ENCODE results near the gene TSPAN33.

Gene TSPAN33

DNA sequence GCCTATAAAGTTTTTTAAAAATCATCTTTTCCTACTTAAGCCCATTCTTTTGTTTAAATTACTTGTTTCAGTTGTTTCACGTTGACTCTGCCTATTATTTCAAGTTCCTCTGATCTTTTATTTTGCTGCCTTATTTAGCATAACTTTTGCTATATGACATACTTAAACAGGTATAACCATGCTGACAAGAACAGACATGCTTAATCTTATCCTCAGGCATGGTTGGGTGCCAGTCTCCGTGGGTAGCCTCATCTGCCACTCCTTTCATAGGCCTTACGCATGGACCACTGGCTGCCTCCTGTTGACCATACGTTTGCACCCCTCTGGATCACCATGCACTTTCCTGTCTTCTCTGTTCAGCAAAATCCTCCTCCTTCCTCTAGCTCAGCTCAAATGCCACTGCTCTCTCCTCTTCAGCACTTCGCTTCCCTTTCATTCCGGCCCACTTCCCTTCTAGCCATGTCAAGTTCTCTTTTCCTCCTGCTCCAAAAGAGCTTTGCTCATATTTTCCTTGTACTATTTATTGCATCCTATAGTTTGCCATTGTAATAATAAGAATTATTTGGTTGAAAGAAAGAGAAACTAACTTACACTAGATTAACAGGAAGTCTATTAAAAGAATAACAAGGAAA lies 10.0 kb upstream of the TSPAN33 start:
- no peak for DNase-seq (ENCODE audit: low spot score)
- ChIA-PET CTCF (no interaction called here), POLR2A (ENCODE audit: low non-redundant PET) (no interaction called here)
- H3K27ac ChIP-seq = no peak overlapping the region
- TF ChIP-seq, protein P1, sequence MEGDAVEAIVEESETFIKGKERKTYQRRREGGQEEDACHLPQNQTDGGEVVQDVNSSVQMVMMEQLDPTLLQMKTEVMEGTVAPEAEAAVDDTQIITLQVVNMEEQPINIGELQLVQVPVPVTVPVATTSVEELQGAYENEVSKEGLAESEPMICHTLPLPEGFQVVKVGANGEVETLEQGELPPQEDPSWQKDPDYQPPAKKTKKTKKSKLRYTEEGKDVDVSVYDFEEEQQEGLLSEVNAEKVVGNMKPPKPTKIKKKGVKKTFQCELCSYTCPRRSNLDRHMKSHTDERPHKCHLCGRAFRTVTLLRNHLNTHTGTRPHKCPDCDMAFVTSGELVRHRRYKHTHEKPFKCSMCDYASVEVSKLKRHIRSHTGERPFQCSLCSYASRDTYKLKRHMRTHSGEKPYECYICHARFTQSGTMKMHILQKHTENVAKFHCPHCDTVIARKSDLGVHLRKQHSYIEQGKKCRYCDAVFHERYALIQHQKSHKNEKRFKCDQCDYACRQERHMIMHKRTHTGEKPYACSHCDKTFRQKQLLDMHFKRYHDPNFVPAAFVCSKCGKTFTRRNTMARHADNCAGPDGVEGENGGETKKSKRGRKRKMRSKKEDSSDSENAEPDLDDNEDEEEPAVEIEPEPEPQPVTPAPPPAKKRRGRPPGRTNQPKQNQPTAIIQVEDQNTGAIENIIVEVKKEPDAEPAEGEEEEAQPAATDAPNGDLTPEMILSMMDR (conservative IDR thresholded peaks at IDR 0.05; ENCODE audit: low read depth) = no peak

DNA sequence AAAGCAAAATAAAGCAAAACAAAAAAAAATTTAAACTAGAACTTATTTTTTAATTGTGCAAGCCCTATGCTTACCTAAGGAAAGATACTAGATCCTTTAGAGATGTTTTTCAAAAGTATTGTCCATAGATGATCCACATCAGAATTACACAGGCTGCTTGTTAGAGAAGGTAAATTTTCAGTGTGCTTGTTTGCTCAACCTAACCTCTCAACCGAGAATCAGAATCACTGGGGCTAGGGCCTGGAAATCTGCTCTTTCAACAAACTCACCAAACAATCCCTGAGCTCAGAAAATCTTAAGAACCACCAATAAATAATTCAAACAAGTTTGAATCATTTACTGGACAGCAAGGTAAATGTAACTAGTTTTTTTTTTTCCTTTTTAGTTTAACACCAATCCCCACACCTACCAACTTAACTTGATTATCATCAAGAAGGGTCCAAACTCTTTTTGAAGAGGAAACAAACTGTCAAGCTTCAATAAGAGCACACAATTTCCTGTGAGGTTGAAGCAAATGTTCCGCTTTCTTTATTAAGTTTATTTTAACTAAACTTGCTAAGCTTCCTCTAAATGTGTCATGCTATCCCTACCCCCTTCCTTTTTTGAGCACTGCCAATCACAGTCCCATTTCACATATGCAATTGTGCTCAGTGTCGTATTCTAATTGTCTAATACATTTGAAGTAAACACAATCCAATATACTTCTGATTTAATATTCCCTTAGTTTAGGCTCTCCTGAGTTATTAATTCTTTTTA lies 7.4 kb upstream of the TSPAN33 start:
- ChIA-PET POLR2A (ENCODE audit: low non-redundant PET) (no interaction called here), CTCF (no interaction called here)
- no peak for DNase-seq (ENCODE audit: low spot score)
- H3K27ac ChIP-seq = no peak overlapping the region
- TF ChIP-seq, protein P1 (conservative IDR thresholded peaks at IDR 0.05; ENCODE audit: low read depth) = no peak

DNA sequence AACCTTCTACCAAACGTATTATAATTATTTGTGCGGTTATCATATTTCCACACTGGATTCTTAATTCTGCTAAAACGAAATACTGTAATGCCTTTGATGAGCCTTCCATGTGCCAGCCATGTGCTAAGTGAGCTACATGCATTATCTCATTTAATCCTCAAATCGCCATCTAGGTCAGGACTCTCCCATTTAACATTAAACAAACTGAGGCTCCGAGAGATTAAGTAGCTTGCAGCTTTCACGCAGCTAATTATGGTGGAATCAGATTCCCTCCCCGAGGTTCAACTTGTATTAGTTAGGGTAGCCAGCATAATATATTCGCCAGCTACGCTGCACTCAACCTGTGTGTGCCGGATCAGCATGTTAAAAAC lies 798 bp upstream of the TSPAN33 start:
- CTCF ChIA-PET = no interaction called here
- TF ChIP-seq, protein P1 (conservative IDR thresholded peaks at IDR 0.05; ENCODE audit: low read depth) = no peak
- DNase-seq (ENCODE audit: low spot score) = no peak
- no peak overlapping the region for H3K27ac ChIP-seq
- POLR2A ChIA-PET (ENCODE audit: low non-redundant PET) = no interaction called here

DNA sequence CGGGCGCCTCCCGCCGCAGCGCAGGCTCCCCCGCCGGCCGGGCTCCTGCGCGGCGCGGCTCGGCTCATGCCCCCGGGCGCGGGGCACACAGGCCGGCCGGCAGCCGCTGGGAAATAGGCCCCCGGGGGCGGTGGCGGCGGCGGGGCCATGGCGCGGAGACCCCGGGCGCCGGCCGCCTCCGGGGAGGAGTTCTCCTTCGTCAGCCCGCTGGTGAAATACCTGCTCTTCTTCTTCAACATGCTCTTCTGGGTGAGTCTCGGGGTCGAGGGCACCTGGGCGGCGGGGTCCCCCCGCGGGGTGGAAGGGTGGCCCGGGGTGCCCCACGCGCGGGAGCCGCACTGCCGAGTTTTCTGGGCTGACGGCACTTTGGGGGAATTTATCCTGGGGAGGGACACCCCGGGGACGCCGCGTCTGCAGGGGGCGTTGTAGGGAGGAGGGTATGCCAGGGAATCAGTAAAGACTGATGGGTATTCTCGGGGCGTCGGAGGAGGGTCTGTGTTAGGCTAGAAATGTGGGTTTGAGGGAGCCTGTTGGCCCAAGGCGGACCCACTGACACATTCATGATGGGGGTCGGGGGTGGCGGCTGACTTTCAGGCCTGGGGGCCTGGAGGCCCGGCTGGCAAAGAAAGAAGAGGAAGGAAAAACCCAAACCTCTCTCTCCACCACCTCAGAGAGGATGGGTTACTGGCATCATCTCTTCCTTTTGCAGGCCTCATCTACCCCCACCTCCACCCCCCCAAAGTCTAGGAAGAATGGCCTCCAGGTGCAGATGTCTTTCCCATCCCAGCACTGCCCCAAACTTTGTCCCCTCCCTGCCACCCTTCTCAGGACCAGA lies 544 bp downstream of the TSPAN33 start:
- DNase-seq (ENCODE audit: low spot score) = no peak
- H3K27ac ChIP-seq = no peak overlapping the region
- CTCF ChIA-PET = no interaction called here
- TF ChIP-seq, protein P1 (conservative IDR thresholded peaks at IDR 0.05; ENCODE audit: low read depth) = 0 out of 2 replicates have a peak, but pooled peaks have one; percentile 9
- POLR2A ChIA-PET (ENCODE audit: low non-redundant PET) = no interaction called here

DNA sequence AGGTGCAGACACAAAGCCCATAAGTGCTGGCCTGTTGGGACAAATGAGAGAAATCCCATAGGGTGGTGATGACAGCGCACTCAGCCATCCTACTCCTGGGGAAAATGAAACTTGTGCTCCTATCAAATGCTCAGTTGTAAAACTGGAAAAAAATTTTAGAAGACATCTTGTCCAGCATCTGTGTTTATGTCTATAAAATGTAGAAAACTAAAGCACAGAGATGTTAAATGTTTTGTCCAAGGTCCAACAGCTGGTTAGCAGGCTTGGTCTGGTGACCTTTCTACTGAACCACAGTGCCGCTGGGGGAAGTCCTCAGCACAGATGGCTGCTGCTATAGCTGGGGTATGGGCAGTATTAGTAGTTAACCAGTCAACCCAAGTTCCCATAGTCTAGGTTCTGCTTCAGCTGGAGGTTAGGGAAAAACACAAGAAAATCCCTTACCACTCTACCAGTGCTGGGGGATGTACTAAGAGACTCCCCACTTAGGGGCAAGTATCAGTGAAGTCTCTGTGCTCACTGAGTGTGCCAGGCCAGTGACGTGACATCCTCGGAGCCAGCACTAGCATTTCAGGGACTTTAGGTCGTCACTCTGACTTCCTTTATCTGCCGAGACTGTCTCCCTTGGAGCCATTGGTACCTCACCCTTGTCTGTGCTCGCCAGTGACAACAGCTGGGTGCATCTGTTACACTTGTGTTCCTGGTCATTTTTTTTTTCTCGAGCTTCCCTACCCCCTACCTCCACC lies 1.9 kb downstream of the TSPAN33 start:
- TF ChIP-seq, protein P1 (conservative IDR thresholded peaks at IDR 0.05; ENCODE audit: low read depth) = no peak
- ChIA-PET CTCF (interaction anchor here (0.6 kb wide), 1 partner anchor 8 kb away, joined by 3 read pairs; no protein-coding TSS in a partner anchor), POLR2A (ENCODE audit: low non-redundant PET) (no interaction called here)
- no peak overlapping the region for H3K27ac ChIP-seq
- DNase-seq (ENCODE audit: low spot score) = no peak

DNA sequence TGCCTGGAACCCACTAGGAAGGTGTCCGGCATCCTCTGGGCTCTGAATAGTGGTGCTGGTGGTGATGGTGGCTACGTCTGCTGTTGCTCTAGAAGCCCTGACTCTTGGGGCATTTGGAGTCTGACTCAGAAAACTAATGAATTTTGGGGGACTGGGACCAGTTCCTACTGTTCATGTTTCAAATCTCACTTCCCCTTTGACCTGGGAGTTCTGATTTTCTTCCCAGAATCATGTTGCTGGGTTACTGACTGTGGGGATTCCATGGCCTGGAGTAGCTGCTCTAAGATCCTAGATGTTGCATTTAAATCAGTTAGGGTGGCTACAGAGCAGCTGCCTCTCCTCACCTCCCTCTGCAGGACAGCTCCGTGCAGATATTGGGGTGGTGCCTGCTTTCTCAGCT lies 3.2 kb downstream of the TSPAN33 start:
- POLR2A ChIA-PET (ENCODE audit: low non-redundant PET) = no interaction called here
- H3K27ac ChIP-seq = no peak overlapping the region
- TF ChIP-seq, protein P1 (conservative IDR thresholded peaks at IDR 0.05; ENCODE audit: low read depth) = no peak
- CTCF ChIA-PET = interaction anchor here (1.3 kb wide), 1 partner anchor 16 kb away, joined by 3 read pairs; no protein-coding TSS in a partner anchor
- DNase-seq (ENCODE audit: low spot score) = no peak
